Aorta (tissue), 5 donors: ENCODE data around the gene VPS52. TPM values are rescaled to one million over a fixed set of nuclear protein-coding genes. Genes with fewer than 3 reads are reported as not detected.

Source experiments
- ATAC-seq: fragments of 200-7000 bp; cut with Tn5 transposase; one replicate; pipeline ENCODE4 v1.9.1; 2022; ENCODE audit warnings: moderate library complexity; ENCODE audit not compliant: low FRiP score
- DNase-seq, 2 donors: peaks; one replicate each; pipeline ENCODE4 v3.0.0-alpha.2; 2020
- H3K27ac ChIP-seq, 2 donors: one replicate each; pipeline ENCODE4 v1.5.1; 2013; ENCODE audit warnings: low read length in 2 of 2, mild to moderate bottlenecking in 2 of 2, moderate library complexity in 2 of 2, control low read depth in 1 of 2, inconsistent platforms in 1 of 2, low read depth in 1 of 2
- H3K27me3 ChIP-seq, 2 donors: one replicate each; pipeline ENCODE4 v1.6.1; 2013; ENCODE audit warnings: control low read depth in 1 of 2, low read length in 1 of 2, mild to moderate bottlenecking in 1 of 2, moderate library complexity in 1 of 2; ENCODE audit not compliant: insufficient read depth in 2 of 2, control insufficient read depth in 1 of 2
- H3K36me3 ChIP-seq, 2 donors: one replicate each; pipeline ENCODE4 v1.6.1; 2013; ENCODE audit warnings: control low read depth in 1 of 2, low read length in 1 of 2, mild to moderate bottlenecking in 1 of 2; ENCODE audit not compliant: insufficient read depth in 2 of 2, control insufficient read depth in 1 of 2
- H3K4me1 ChIP-seq, 2 donors: one replicate each; pipeline ENCODE4 v1.6.1; 2013; ENCODE audit warnings: low read length in 2 of 2, control low read depth in 1 of 2, mild to moderate bottlenecking in 1 of 2, moderate library complexity in 1 of 2; ENCODE audit not compliant: insufficient read depth in 2 of 2, control insufficient read depth in 1 of 2
- H3K4me3 ChIP-seq, 2 donors: one replicate each; pipeline ENCODE4 v1.5.1; 2013; ENCODE audit warnings: low read length in 2 of 2, control low read depth in 1 of 2, mild to moderate bottlenecking in 1 of 2
- H3K9me3 ChIP-seq: one replicate; pipeline ENCODE4 v1.6.1; 2013; ENCODE audit warnings: mild to moderate bottlenecking, low read length; ENCODE audit not compliant: control insufficient read depth
- WGBS, 2 donors: extraction: QIAGEN DNeasy Blood & Tissue Kit; methylation state at CpG; one replicate each; pipeline ENCODE4 v1.1.7; 2013; 5-methylcytosine and 5-hydroxymethylcytosine counted together
- intact Hi-C, 2 donors: fragments of 100-400 bp; cut with DNase I; formaldehyde crosslinking; loops; one replicate each; pipeline versions ENCODE4 v1.14.2 to v1.15.0; 2022
- long read RNA-seq, 2 donors: library from polyadenylated mRNA; unstranded; transcript quantifications; one replicate each; pipeline ENCODE4 v2.0.0, GENCODE V29; 2020 to 2021
- polyA plus RNA-seq, 2 donors: library from polyadenylated mRNA; stranded (reverse); fragments of 200-250 nt; gene quantifications; one replicate each; pipeline ENCODE4 v1.2.3, GENCODE V29; 2013
- total RNA-seq, 2 donors: library from RNA; stranded (reverse); fragmentation: NEBNext Ultra II Directional; extraction: Animal tissue kit (Norgen Biotek cat#: 25700); gene quantifications; one replicate each; pipeline ENCODE4 v1.2.1, GENCODE V29; 2021
- donor health status: healthy with polysubstance abuse.
- donor health status: Bipolar disorder and iron deficiency.
- donor health status: DM: no; HTN: no; CAD: no.
- donor health status: DM: no; HTN: no; CAD: no.
- donor health status: DM: yes; HTN: yes; CAD: no.

Gene VPS52, protein sequence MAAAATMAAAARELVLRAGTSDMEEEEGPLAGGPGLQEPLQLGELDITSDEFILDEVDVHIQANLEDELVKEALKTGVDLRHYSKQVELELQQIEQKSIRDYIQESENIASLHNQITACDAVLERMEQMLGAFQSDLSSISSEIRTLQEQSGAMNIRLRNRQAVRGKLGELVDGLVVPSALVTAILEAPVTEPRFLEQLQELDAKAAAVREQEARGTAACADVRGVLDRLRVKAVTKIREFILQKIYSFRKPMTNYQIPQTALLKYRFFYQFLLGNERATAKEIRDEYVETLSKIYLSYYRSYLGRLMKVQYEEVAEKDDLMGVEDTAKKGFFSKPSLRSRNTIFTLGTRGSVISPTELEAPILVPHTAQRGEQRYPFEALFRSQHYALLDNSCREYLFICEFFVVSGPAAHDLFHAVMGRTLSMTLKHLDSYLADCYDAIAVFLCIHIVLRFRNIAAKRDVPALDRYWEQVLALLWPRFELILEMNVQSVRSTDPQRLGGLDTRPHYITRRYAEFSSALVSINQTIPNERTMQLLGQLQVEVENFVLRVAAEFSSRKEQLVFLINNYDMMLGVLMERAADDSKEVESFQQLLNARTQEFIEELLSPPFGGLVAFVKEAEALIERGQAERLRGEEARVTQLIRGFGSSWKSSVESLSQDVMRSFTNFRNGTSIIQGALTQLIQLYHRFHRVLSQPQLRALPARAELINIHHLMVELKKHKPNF
- total RNA-seq (10 to 100 TPM; 32.1 to 51.4 TPM), polyA plus RNA-seq (10 to 100 TPM; 16.0 to 66.6 TPM)
- long read RNA-seq, donor 1, transcript VPS52-212 (20 exons, 2,960 nt), result major isoform, 24 of 44 reads
- long read RNA-seq, donor 1, partial matches to known transcripts, result 8 of 44 reads
- long read RNA-seq, donor 1, other reads (novel, unspliced or antisense), result 11 of 44 reads
- long read RNA-seq, donor 2, partial matches to known transcripts, result 2 of 19 reads
- long read RNA-seq, donor 2, other reads (novel, unspliced or antisense), result 15 of 19 reads

DNA sequence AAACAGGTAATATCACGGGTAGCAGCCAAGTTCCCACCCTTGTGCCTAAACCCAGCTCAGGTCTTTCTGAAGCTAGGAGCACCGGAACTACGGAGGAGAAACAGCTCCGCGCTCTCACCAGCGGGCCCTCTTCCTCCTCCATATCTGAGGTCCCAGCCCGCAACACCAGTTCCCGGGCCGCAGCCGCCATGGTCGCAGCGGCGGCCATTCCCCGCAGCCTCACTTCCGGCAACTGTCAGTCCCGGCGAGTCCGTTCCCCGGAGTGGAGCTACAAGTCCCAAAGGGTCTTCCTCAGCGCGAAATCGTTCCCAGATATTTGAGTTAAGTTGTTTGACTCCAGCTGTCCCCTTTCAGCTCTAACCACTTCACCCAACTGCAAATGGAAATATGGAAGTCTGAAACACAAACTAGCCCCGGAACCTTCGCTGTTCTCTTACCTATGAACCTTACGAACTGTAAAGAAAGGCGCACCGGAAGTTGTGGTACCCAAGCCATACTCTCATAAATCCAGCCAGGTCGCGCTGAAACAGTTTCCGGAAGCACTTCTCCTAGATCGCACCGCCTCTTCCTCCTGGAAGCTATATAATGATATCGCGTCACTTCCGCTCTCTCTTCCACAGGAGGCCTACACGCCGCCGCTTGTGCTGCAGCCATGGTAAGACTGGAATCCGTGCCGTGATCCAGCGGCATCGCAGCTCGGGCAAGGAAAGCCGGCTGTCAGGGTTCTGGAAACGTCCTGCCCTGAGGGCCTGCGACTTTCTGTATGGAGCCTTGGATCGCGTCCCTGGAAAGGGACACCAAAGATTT is at the start of gene VPS52, which contains the start of gene RPS18:
VPS52 (minus strand) TSS at position 409 of the 807 bp plus-strand sequence; CDS start at position 208, 201 bp downstream.
RPS18 (plus strand) TSS at position 608 of the 807 bp plus-strand sequence; CDS start at position 653, 45 bp downstream.
- DNase-seq (peak; percentile 93 to 95), ATAC-seq (peak; percentile 96)
- Histone ChIP-seq H3K4me1 (no peaks in the 10 kb centered on the region), H3K27me3 (no peaks in the 10 kb centered on the region), H3K9me3 (no peaks in the 10 kb centered on the region), H3K27ac (peak within 1 kb of the TSS; percentile 67 to 68), H3K4me3 (peak within 1 kb of the TSS; percentile 63 to 84), H3K36me3 (peaks cover 0 to 3% of the 10 kb centered on the region in 2 donors)
- 0% methylated on average over 48 of the region's 48 CpGs for WGBS, 2 donors
- intact Hi-C loops, result no loop called here

DNA sequence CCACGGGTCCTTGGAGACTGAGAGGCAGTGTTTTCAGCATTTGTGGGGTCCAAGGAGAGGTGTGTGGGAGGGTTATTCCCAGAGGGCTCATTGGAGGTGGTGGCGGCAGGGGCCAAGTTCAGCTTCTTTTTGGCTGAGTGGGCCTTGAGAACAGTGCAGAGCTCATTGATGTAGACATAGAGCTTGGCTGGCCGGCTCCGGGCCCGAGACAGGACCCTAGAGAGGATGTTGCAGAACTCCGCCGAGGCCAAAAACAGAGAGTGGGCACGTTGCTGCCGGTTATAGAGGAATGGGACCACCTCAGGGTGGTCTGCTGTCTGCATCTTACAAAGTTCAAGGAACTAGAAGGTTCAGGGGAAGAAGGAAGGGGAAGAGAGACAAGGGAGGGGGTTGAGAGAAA is 49.6 kb upstream of the VPS52 start:
- intact Hi-C loops, result loop anchor here in 1 of 2 donors (2.0 kb wide), 1 partner anchor 96 kb away; no protein-coding TSS in a partner anchor
- Histone ChIP-seq H3K4me3 (no peak overlapping the region), H3K9me3 (no peaks in the 10 kb centered on the region), H3K27ac (no peak overlapping the region), H3K27me3 (no peaks in the 10 kb centered on the region), H3K4me1 (peaks cover 0 to 4% of the 10 kb centered on the region in 2 donors), H3K36me3 (peaks cover 0 to 2% of the 10 kb centered on the region in 2 donors)
- 68 to 73% methylated on average over 9 of the region's 9 CpGs for WGBS, 2 donors
- DNase-seq, result no peak
- no peak for ATAC-seq

DNA sequence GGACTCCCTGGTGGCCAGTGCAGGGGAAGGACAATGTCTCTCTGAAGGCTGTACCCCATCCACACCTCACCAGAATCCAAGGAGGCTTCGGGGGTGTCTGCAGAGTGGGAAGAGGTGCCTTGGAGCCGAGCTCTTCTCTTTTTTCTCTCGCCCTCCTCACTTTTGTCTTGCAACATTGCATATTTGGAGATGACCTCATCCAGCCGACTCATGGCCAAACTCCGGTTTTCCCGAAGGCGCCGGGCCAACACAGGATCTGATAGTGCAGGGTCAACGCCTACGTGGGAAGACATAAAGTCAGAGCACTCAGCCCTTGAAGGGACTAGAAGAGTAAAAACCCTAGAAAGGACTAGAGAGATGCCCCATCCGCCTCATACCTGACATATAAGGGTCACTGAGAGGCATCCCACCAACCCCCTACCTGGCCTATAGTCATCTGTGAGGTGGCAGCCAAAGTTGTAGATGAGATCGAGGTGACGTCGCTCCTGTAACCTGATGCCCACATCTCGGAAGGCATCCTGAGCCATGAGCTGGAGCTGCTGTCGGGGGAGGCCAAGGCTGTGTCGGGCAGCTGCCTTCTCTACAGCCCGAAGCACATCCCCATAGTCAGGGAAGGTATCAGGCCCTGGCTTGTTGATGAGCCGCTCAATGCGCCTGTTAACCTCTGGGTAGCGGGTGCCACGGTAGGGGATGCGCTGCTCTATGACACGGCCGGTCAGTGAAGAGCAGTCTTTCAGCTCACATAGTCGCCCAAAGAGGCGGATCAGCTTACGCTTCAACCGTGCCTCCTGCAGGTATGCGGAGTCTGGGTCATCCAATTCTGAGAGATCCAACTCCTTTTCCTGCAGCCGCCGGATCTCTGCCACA is 48.9 kb upstream of the VPS52 start:
- peak overlapping the region; percentile 16 to 28 for H3K27ac ChIP-seq
- DNase-seq (peak; percentile 89 to 91), ATAC-seq (no peak)
- no peaks in the 10 kb centered on the region for H3K9me3 ChIP-seq
- H3K4me1 ChIP-seq, result peaks cover 0 to 4% of the 10 kb centered on the region in 2 donors
- intact Hi-C loops, result loop anchor here in 1 of 2 donors (2.0 kb wide), 1 partner anchor 96 kb away; no protein-coding TSS in a partner anchor
- no peak overlapping the region for H3K4me3 ChIP-seq
- H3K27me3 ChIP-seq, result no peaks in the 10 kb centered on the region
- WGBS, 2 donors, result 58 to 62% methylated on average over 32 of the region's 32 CpGs
- peaks cover 0 to 2% of the 10 kb centered on the region in 2 donors for H3K36me3 ChIP-seq

DNA sequence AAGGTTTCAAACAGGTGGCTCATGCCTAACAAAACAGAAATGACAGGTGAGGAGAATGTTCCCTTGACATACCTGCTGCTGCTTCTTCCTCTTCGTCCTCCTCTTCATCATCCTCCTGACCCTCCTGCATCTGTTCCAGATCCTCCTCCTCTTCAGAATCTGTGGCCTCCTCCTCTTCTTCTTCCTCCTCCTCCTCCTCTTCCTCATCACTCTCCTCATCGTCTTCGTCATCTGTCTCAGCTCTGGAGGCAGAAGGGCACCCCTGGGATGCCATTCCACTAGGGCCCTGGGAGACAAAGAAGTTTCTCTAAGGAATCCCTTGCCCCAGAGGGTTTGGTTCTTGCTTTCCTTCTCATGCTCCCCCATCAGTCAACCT is 48.3 kb upstream of the VPS52 start:
- H3K9me3 ChIP-seq, result no peaks in the 10 kb centered on the region
- no peak overlapping the region for H3K4me3 ChIP-seq
- peaks cover 0 to 2% of the 10 kb centered on the region in 2 donors for H3K36me3 ChIP-seq
- H3K4me1 ChIP-seq, result peaks cover 0 to 4% of the 10 kb centered on the region in 2 donors
- H3K27ac ChIP-seq, result peak overlapping the region; percentile 16 to 28
- WGBS, 2 donors, result 78 to 85% methylated on average over 3 of the region's 3 CpGs
- no peaks in the 10 kb centered on the region for H3K27me3 ChIP-seq
- intact Hi-C loops, result loop anchor here in 1 of 2 donors (2.0 kb wide), 1 partner anchor 97 kb away; no protein-coding TSS in a partner anchor
- DNase-seq (no peak), ATAC-seq (no peak)

DNA sequence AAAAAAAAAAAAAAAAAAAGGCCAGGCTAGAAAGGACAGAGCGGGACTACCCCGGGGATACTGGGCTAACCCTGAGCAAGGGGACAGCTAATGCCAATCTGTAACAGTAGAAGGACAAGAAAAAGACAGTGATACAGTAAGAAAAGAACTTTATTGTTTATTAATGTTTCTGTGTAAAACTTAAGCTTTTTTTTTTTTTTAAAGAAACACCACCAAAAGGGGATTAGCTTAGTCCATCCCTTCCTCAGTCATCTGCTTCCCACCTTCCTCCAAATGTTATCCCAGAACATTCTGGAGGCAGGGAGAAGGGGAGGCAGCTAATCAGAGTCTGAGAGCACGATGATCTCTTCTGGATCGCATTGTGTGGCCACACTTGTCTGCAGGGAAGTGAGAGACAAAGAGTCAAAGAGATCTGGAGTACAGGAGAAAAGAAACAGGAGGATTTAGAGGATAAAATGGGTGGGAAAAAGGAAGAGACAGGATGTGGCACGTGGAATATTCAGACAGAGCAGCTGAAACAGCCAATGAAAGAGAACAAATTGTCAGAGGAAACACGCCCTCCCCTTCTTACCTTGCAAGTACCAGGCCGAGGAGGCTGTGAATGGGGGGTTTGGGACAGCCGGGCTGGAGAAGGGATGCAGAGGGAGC is 46.9 kb upstream of the VPS52 start:
- Histone ChIP-seq H3K4me1 (peaks cover 0 to 4% of the 10 kb centered on the region in 2 donors), H3K36me3 (peaks cover 0 to 2% of the 10 kb centered on the region in 2 donors), H3K9me3 (no peaks in the 10 kb centered on the region), H3K27me3 (no peaks in the 10 kb centered on the region), H3K27ac (peak overlapping the region in 1 of 2 donors; percentile 55), H3K4me3 (no peak overlapping the region)
- intact Hi-C loops, result no loop called here
- 60 to 65% methylated on average over 8 of the region's 8 CpGs for WGBS, 2 donors
- ATAC-seq, result no peak
- DNase-seq, result no peak

DNA sequence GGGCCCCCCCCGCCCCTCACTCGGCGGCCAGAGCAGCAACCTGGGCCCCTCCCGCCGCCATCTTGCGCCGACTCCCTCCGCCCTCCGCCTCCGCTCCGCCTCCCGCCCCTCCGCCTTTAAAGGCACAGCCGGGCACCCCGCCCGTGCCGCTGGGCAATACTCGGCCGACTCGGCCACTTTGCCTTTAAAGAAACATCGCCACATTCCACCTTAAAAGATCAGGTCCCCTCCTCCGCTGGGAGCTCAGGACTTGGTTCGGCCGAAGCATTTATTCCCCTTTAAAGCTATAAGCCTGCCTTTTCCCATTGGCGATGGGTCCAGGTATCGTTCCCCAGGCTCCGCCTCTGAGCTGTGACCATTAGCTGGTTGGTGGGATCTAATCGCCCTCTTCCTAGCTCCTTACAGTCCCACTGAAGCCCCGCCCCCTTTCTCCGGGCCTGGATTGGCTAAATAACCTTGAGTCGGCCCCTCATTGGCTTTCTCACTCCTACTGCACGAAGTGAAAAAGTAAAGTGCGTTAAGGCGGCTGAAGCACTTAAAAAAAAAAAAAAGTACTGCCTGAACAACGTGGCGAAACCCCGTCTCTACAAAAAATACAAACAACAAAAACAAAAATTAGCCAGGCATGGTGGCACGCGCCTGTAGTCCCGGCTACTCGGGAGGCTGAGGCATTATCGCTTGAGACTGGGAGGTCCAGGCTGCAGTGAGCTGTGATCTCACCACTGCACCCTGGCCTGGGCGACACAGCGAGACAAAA is 46.2 kb upstream of the VPS52 start, which contains the start of gene ZBTB22:
ZBTB22 (minus strand) TSS at position 76 of the 757 bp plus-strand sequence. CDS start 828 bp downstream, outside the sequence.
- Histone ChIP-seq H3K4me1 (peaks cover 0 to 4% of the 10 kb centered on the region in 2 donors), H3K27ac (peak within 1 kb of the TSS in 1 of 2 donors; percentile 67), H3K36me3 (peaks cover 0 to 2% of the 10 kb centered on the region in 2 donors), H3K27me3 (no peaks in the 10 kb centered on the region), H3K4me3 (peak within 1 kb of the TSS in 1 of 2 donors; percentile 45), H3K9me3 (no peaks in the 10 kb centered on the region)
- DNase-seq (peak; percentile 99 to 100), ATAC-seq (peak; percentile 87)
- 1% methylated on average over 44 of the region's 44 CpGs for WGBS, 2 donors
- intact Hi-C loops, result loop anchor here in 1 of 2 donors (2.0 kb wide), 1 partner anchor 345 kb away; no protein-coding TSS in a partner anchor
